Measurements from ENCODE around the gene ADGRG1.
A peak's percentile ranks its signal among the peaks of the same experiment; 100 is the strongest.

The ADGRG1 gene

GRCh38 chr16:57618296-57619132 lies 9.9 kb upstream of the ADGRG1 start:
- peaks cover 38% of the 10 kb centered on the region for H3K4me1 Mint-ChIP-seq
- DNase-seq (ENCODE audit: low spot score in 2 of 2) (no peak), ATAC-seq (replicated peaks; ENCODE audit: extremely low read depth, poor library complexity, severe bottlenecking) (no peak)
- H3K27ac Mint-ChIP-seq (ENCODE audit: low read depth) = peak overlapping the region; percentile 87
- H3K27me3 Mint-ChIP-seq = no peaks in the 10 kb centered on the region
- H3K4me3 Mint-ChIP-seq = no peak overlapping the region
- peaks cover 1% of the 10 kb centered on the region for H3K36me3 Mint-ChIP-seq (ENCODE audit: insufficient read depth)
- H3K9me3 Mint-ChIP-seq = no peaks in the 10 kb centered on the region

GRCh38 chr16:57619133-57619605 lies 9.3 kb upstream of the ADGRG1 start:
- peaks cover 1% of the 10 kb centered on the region for H3K36me3 Mint-ChIP-seq (ENCODE audit: insufficient read depth)
- H3K4me1 Mint-ChIP-seq = peaks cover 32% of the 10 kb centered on the region
- no peak overlapping the region for H3K27ac Mint-ChIP-seq (ENCODE audit: low read depth)
- H3K27me3 Mint-ChIP-seq = no peaks in the 10 kb centered on the region
- no peak overlapping the region for H3K4me3 Mint-ChIP-seq
- ATAC-seq (replicated peaks; ENCODE audit: extremely low read depth, poor library complexity, severe bottlenecking) (no peak), DNase-seq (ENCODE audit: low spot score in 2 of 2) (no peak)
- H3K9me3 Mint-ChIP-seq = no peaks in the 10 kb centered on the region

DNA sequence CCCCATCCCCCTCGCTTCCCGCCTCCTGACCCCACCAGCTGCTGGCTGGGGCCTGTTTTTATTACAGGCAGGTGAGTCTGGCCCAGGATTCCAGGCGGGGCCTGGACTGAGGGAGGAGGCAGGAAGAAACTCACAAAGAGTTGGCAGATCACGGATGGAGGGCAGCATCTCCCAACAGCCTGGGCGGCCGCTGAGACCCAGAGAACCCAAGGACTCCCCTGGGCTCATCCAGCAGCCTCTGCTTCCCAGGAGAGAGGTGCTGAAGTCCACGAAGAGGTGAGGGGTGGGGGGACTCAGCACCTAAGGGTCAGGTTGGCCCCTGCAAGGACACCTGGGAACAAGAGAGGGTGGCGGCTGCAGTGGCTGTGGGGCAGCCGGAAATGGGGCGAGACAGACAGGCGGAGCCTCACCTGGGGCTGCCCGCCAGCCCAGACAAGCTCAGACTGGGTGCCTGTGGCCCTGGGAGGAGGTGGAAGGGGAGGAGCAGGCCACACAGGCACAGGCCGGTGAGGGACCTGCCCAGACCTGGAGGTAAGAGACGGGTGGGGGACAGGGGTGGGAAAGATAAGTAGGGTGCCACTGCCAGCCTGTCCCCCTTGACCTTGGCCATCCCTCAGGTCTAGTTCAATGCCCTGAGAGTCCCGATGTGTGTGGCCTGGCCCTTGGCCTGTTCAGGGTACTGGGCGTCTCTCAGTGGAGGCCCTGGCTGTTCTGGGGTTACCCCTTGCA lies 8.7 kb upstream of the ADGRG1 start:
- Mint-ChIP-seq H3K9me3 (no peaks in the 10 kb centered on the region), H3K4me1 (peaks cover 29% of the 10 kb centered on the region), H3K4me3 (no peak overlapping the region), H3K36me3 (ENCODE audit: insufficient read depth) (peaks cover 1% of the 10 kb centered on the region), H3K27ac (ENCODE audit: low read depth) (no peak overlapping the region), H3K27me3 (no peaks in the 10 kb centered on the region)
- DNase-seq (ENCODE audit: low spot score in 2 of 2) (no peak), ATAC-seq (replicated peaks; ENCODE audit: extremely low read depth, poor library complexity, severe bottlenecking) (no peak)

DNA sequence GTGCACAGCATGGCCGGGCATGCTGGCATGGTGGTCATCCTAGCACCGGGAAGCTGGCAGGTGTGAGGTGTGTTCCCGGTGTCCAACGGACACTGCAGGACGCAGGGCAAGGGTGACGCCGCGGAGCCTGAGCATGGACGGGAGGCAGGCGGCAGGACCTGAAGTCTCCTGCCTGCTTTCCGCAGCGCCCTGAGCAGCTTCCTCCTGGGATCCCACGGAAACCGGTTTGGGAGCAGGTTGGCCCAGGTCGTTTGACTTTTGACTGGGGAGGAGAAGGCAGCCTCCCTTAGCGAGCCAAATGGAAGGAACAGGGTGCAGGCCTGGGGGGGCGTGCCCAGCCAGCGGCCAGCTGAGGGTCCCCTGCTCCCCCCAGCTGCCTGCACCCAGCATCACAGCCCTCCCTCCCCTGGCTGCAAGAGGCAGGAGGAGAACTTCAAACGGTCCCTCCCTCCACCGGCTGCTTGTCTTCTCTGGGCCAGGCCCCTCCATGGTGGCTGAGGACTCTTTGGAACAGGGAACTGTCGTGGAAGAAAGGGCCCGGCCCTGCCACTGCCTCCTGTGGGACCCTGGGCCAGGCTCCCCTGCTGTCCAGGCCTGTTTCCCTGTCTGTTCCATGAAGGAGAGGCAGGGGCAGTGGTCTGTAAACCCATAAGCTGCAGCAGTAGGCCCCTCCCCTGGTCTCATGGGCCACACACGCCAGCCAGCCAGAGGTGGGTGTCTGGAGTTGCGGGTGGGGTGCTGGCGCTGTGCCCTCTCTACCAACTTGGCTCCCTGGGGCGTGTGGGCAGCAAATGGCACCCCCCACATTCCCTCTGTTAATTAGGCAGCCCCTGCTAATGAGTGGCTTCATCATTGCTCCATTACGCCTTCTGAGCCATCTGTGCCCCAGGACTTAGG lies 7.8 kb upstream of the ADGRG1 start:
- DNase-seq (ENCODE audit: low spot score in 2 of 2) = no peak
- H3K27me3 Mint-ChIP-seq = no peaks in the 10 kb centered on the region
- peaks cover 32% of the 10 kb centered on the region for H3K4me1 Mint-ChIP-seq

DNA sequence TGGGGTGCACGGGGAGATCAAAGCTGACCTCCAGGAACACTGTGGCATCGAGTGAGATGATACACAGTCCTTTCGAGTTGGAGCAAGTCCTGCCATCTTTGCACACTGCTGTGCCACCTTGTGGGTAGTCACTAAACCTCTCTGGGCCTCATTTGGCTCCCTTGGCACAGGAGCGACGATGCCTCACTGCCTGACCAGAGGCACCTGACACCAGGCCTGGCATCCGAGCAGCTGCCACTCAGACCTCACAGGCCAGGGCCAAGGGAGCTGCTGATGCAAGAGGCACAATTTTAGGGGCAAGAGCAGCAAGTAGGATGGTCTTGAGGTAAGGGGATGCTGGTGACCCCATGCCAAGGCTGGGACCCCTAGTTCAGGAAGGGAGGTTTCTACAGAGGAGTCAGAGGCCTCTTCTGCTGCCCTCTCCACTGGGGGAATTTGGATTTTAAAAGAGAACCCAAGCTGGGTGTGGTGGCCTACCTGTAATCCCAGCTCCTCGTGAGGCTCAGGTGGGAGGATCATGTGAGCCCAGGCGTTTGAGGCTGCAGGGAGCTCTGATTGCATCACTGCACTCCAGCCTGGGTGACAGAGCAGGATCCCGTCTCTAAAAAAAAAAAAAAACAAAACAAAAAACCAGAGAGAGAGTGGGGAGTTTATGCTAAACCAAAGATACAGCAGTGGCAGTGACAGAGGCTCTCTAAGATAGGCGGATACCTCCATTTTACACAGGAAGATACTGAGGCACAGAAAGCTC lies 6.7 kb upstream of the ADGRG1 start:
- peaks cover 3% of the 10 kb centered on the region for H3K36me3 Mint-ChIP-seq (ENCODE audit: insufficient read depth)
- no peaks in the 10 kb centered on the region for H3K9me3 Mint-ChIP-seq
- H3K27me3 Mint-ChIP-seq = no peaks in the 10 kb centered on the region
- ATAC-seq (replicated peaks; ENCODE audit: extremely low read depth, poor library complexity, severe bottlenecking) (no peak), DNase-seq (ENCODE audit: low spot score in 2 of 2) (no peak)
- no peak overlapping the region for H3K27ac Mint-ChIP-seq (ENCODE audit: low read depth)
- H3K4me1 Mint-ChIP-seq = peaks cover 36% of the 10 kb centered on the region
- no peak overlapping the region for H3K4me3 Mint-ChIP-seq

More for the DNA sequence above, 7.8 kb upstream of the ADGRG1 start:
- H3K9me3 Mint-ChIP-seq = no peaks in the 10 kb centered on the region
- ATAC-seq (replicated peaks; ENCODE audit: extremely low read depth, poor library complexity, severe bottlenecking) = no peak
- no peak overlapping the region for H3K27ac Mint-ChIP-seq (ENCODE audit: low read depth)
- no peak overlapping the region for H3K4me3 Mint-ChIP-seq
- H3K36me3 Mint-ChIP-seq (ENCODE audit: insufficient read depth) = peaks cover 3% of the 10 kb centered on the region

DNA sequence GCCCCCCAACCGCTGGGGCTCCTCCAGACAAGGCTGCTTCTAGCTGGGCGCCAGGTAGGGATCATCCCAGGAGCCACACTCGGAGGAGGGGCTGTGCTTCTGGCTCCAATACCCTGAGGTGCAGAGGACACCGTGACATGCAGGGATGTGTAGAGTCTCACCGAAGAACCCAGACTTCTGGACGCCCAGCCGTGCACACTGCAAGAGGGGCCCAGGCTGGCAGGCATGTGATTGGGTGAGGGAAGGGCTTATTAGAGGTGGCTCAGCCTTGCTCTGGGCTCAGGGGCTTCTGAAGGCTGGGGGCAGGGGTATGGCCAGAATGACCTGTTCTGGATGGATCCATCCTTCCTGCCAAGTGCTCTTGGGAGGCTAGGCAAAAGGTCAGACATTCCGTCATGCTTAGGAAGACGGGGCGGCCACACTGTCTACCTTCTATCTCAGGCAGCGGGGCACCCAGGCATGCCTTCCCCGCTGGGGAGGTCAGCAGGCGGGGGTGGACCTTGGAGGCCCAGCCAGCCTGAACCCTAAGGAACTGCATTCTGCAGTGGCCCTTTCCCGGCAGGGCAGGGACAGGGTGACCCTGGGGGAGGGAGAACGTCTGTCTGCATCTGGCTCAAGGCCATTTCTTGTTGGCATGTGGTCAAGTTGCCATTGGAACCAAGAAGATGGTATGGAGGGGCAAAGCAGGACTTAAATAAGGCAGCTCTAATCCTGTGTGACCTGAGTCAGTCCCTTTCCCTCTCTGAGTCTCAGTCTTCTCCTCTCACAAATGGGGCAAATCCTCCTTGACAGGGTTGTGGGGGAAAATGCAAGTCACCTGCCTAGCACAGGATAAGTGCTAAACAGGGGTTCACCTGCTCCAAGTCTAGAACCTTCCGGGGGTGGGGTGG lies 5.8 kb upstream of the ADGRG1 start:
- H3K4me3 Mint-ChIP-seq = no peak overlapping the region
- H3K27ac Mint-ChIP-seq (ENCODE audit: low read depth) = no peak overlapping the region
- no peaks in the 10 kb centered on the region for H3K9me3 Mint-ChIP-seq
- ATAC-seq (replicated peaks; ENCODE audit: extremely low read depth, poor library complexity, severe bottlenecking) = no peak
- peaks cover 37% of the 10 kb centered on the region for H3K4me1 Mint-ChIP-seq
- H3K36me3 Mint-ChIP-seq (ENCODE audit: insufficient read depth) = peaks cover 3% of the 10 kb centered on the region
- no peaks in the 10 kb centered on the region for H3K27me3 Mint-ChIP-seq
- DNase-seq (ENCODE audit: low spot score in 2 of 2) = no peak

DNA sequence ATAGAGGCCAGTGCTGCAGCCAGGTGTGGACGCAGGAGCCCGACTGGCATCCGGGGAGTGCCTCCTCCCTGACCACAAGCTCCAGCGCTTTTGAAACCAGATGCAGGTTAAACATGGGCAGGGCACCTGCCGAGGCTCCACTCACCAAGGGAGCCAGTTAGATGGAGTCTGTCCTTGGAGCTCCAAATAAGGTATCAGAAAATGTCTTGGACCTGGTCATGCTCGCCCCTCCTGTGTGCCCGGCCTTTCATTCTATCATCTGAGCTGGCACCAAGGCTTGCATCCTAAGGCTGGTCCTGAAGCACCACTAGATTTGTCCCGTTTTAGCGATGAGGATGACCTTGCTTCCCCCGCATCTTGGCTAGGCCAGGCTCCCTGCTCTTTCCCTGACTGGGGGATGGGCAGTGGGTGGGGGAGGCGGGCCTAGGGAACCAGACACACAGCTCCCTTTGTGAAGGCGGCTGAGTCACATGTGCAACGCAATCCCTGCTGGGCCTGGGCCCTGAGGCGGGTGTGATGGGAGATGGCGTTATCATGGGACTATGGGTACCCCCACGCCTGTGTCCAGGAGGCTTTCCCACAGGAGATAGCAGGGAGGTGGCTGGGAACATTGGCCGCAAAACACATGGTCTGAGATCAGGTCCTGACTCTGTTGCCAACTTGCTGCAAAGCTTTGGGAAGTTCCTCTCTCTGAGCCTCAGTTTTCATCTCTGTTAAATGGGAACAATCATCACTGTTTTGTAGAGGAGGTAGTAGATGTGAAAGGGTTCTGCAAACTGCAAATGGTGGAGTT lies 5.0 kb upstream of the ADGRG1 start:
- no peak overlapping the region for H3K27ac Mint-ChIP-seq (ENCODE audit: low read depth)
- H3K4me1 Mint-ChIP-seq = peaks cover 35% of the 10 kb centered on the region

DNA sequence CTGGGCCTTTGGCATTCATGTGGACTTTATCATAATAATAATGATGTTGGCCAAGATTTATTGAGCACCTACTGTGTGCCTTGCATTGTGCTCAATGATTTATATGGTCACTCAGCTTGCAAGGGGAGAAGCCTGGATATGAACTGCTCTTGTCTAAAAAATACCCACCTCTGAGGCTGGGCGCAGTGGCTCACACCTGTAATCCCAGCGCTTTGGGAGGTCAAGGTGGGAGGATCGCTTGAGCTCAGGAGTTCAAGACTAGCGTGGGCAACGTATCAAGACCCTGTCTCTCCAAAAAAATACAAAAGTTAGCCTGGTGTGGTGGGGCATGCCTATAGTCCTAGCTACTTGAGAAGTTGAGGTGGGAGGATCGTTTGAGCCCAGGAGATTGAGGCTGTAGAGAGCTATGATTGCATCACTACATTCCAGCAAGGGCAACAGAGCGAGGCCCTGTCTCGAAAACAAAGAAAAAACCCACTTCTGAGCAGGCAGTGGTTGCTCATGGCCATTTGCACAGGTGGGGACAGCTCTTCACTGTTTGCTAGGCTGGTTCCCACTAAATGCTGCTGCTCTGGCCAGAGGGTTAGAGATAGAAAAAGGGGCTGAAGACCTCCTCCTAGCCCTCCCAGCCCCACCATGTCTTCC lies 4.3 kb upstream of the ADGRG1 start:
- Mint-ChIP-seq H3K4me3 (no peak overlapping the region), H3K9me3 (no peaks in the 10 kb centered on the region), H3K27ac (ENCODE audit: low read depth) (peak overlapping the region; percentile 41), H3K36me3 (ENCODE audit: insufficient read depth) (peaks cover 3% of the 10 kb centered on the region), H3K27me3 (no peaks in the 10 kb centered on the region), H3K4me1 (peaks cover 35% of the 10 kb centered on the region)
- DNase-seq (ENCODE audit: low spot score in 2 of 2) (no peak), ATAC-seq (replicated peaks; ENCODE audit: extremely low read depth, poor library complexity, severe bottlenecking) (no peak)

More for the DNA sequence above, 5.0 kb upstream of the ADGRG1 start:
- H3K9me3 Mint-ChIP-seq = no peaks in the 10 kb centered on the region
- ATAC-seq (replicated peaks; ENCODE audit: extremely low read depth, poor library complexity, severe bottlenecking) (no peak), DNase-seq (ENCODE audit: low spot score in 2 of 2) (no peak)
- no peaks in the 10 kb centered on the region for H3K27me3 Mint-ChIP-seq
- H3K4me3 Mint-ChIP-seq = no peak overlapping the region
- peaks cover 3% of the 10 kb centered on the region for H3K36me3 Mint-ChIP-seq (ENCODE audit: insufficient read depth)

- peak overlapping the region; percentile 75 for H3K27ac Mint-ChIP-seq (ENCODE audit: low read depth)
- DNase-seq (ENCODE audit: low spot score in 2 of 2) = no peak
- H3K36me3 Mint-ChIP-seq (ENCODE audit: insufficient read depth) = peaks cover 1% of the 10 kb centered on the region
- no peak for ATAC-seq (replicated peaks; ENCODE audit: extremely low read depth, poor library complexity, severe bottlenecking)
- H3K27me3 Mint-ChIP-seq = no peaks in the 10 kb centered on the region
- H3K4me1 Mint-ChIP-seq = peaks cover 36% of the 10 kb centered on the region
- H3K4me3 Mint-ChIP-seq = no peak overlapping the region
- no peaks in the 10 kb centered on the region for H3K9me3 Mint-ChIP-seq
Measured at GRCh38 chr16:57624806-57625500, 3.5 kb upstream of the ADGRG1 start.
